Neuron (in vitro differentiated cells): ENCODE results near the gene SPINK8.
"Not testable (repeated sequence)": the region's sequence is repeated elsewhere in the genome, so short reads cannot be mapped to it uniquely, and the experiment has no call there.

Experiments used
- H2AFZ ChIP-seq: one replicate; pipeline ENCODE4 v1.6.1; 2013; ENCODE audit warnings: low read depth, mild to moderate bottlenecking, inconsistent platforms, low read length, moderate library complexity
- H3K27me3 ChIP-seq: one replicate; pipeline ENCODE4 v1.6.1; 2013; ENCODE audit warnings: low read length; ENCODE audit not compliant: insufficient read depth
- H3K36me3 ChIP-seq: one replicate; pipeline ENCODE4 v1.6.1; 2013; ENCODE audit warnings: low read length; ENCODE audit not compliant: insufficient read depth
- H3K4me1 ChIP-seq: one replicate; pipeline ENCODE4 v1.6.1; 2013; ENCODE audit warnings: low read length; ENCODE audit not compliant: insufficient read depth
- H3K4me3 ChIP-seq: 2 replicates; pipeline ENCODE4 v1.5.1; 2013; ENCODE audit warnings: mild to moderate bottlenecking, low read length, moderate library complexity
- H3K9me3 ChIP-seq: one replicate; pipeline ENCODE4 v1.6.1; 2013; ENCODE audit warnings: low read length

SPINK8 gene

GRCh38 chr3:48333346-48334245 lies at the start of gene SPINK8:
Gene SPINK8 (minus strand): TSS chr3:48333661. CDS start chr3:48328341, 5,320 bp downstream.
- not testable (repeated sequence) for H3K36me3 ChIP-seq

DNA sequence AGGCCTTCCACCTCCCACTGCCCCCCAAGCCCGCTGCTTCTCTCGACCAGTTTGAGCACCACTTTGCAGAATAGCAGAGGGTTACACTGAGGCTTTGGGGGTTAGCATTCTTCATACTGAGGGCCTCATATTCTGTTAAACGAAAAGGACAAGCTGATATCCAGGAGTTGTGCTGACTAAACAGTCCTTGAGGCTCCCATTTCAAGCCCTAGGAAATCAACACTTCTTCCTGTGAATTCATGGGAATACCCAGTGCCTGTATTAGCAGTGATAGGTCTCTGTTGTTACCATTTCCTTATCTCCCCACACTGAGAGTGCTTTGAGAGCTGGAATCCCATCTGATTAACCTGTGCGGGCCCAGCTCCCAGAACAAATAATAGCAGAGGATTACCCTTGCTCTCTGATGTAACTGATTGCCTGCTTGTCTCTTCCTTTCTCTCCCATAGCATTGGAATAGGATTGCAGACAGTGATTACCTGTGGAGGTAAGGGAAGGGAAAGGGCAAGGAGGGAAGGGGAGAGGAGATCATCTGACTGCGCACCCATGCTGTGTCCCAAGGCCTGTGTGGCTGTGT lies 39.5 kb upstream of the SPINK8 start:
- Histone ChIP-seq H3K27me3 (peaks cover 2% of the 10 kb centered on the region), H2AFZ (no peak overlapping the region), H3K4me1 (no peaks in the 10 kb centered on the region), H3K9me3 (no peaks in the 10 kb centered on the region), H3K36me3 (no peaks in the 10 kb centered on the region), H3K4me3 (no peak overlapping the region)

More at GRCh38 chr3:48333346-48334245, at the start of gene SPINK8:
- H3K9me3 ChIP-seq, H2AFZ ChIP-seq, H3K4me3 ChIP-seq, H3K27me3 ChIP-seq, H3K4me1 ChIP-seq: not testable (repeated sequence)

DNA sequence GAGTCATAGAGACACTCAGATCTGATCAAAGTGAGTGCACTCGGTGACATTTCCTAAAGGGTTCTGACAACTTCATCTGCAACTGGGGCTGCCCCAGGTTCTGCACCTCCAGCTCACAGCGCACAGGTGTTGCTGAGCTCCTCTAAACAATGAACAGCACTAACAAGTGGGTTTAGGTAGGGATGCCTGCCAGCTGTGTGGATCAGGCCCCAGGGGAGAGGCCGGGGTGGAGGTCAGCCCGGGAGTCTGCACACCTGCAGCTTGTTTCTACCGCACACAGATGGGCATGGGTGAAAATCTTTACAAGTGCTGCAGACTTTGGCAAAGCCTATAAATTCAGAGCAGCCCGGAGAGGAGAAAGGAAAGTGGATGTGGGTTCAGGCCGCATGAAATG lies 38.9 kb upstream of the SPINK8 start:
- H3K27me3 ChIP-seq, result no peaks in the 10 kb centered on the region
- H3K9me3 ChIP-seq, result no peaks in the 10 kb centered on the region
- no peak overlapping the region for H3K4me3 ChIP-seq
- H3K36me3 ChIP-seq, result no peaks in the 10 kb centered on the region
- no peak overlapping the region for H2AFZ ChIP-seq
- H3K4me1 ChIP-seq, result no peaks in the 10 kb centered on the region

- H3K9me3 ChIP-seq, result no peaks in the 10 kb centered on the region
- no peaks in the 10 kb centered on the region for H3K4me1 ChIP-seq
- H3K4me3 ChIP-seq, result no peak within 1 kb of the TSS
- no peaks in the 10 kb centered on the region for H3K27me3 ChIP-seq
- no peaks in the 10 kb centered on the region for H3K36me3 ChIP-seq
- H2AFZ ChIP-seq, result no peak within 1 kb of the TSS
Observed at GRCh38 chr3:48371651-48372376, 38.4 kb upstream of the SPINK8 start, which contains the start of gene FBXW12. Gene FBXW12 (plus strand): TSS chr3:48372219. CDS start chr3:48372768, 549 bp downstream.

- no peaks in the 10 kb centered on the region for H3K4me1 ChIP-seq
- no peak overlapping the region for H2AFZ ChIP-seq
- no peaks in the 10 kb centered on the region for H3K9me3 ChIP-seq
- no peaks in the 10 kb centered on the region for H3K27me3 ChIP-seq
- H3K36me3 ChIP-seq, result no peaks in the 10 kb centered on the region
- no peak overlapping the region for H3K4me3 ChIP-seq
Observed at GRCh38 chr3:48370333-48370713, 36.9 kb upstream of the SPINK8 start.

- Histone ChIP-seq H3K4me3 (no peak overlapping the region), H3K9me3 (no peaks in the 10 kb centered on the region), H3K4me1 (no peaks in the 10 kb centered on the region), H3K27me3 (no peaks in the 10 kb centered on the region), H2AFZ (no peak overlapping the region), H3K36me3 (no peaks in the 10 kb centered on the region)
Observed at GRCh38 chr3:48369693-48370332, 36.4 kb upstream of the SPINK8 start.

GRCh38 chr3:48367201-48367600 lies 33.7 kb upstream of the SPINK8 start:
- Histone ChIP-seq H2AFZ (no peak overlapping the region), H3K36me3 (no peaks in the 10 kb centered on the region), H3K27me3 (no peaks in the 10 kb centered on the region), H3K9me3 (no peaks in the 10 kb centered on the region), H3K4me3 (no peak overlapping the region), H3K4me1 (no peaks in the 10 kb centered on the region)

DNA sequence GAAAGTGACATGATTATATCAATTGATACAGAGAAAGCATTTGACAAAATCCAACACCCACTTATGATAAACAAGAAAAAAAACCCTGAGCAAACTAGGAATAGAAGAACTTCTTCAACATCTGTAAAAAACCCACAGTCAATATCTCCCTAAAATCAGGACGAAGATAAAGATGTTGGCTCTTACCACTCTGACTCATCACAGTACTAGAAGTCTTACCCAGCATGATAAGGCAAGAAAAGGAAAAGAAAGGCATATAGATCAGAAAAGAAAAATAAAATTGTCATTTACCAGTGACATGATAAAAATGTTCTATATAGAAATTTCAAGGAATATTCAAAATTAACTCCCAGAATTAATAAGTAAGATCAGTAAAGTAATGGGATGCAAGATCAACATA lies 31.4 kb upstream of the SPINK8 start:
- Histone ChIP-seq H3K9me3 (no peaks in the 10 kb centered on the region), H2AFZ (no peak overlapping the region), H3K4me3 (no peak overlapping the region), H3K27me3 (no peaks in the 10 kb centered on the region), H3K4me1 (no peaks in the 10 kb centered on the region), H3K36me3 (no peaks in the 10 kb centered on the region)

DNA sequence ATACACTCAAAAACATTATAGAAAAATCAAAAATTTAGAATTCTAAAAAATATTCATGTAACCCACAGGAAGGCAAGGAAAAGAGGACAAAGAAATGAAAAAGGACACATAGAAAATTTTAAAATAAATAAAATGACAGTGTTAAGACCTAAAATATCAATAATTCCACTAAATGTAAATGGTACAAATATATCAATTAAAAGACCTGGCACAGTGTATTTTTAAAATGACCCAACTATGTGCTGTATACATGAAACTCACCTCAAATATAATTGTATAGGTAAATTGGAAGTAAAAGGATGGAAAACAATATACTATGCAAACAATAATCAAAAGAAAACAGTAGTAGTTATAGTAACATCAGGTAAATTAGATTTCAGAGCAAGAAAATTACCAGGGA lies 28.5 kb upstream of the SPINK8 start:
- Histone ChIP-seq H3K9me3 (no peaks in the 10 kb centered on the region), H3K4me1 (no peaks in the 10 kb centered on the region), H3K27me3 (no peaks in the 10 kb centered on the region), H3K36me3 (no peaks in the 10 kb centered on the region), H3K4me3 (no peak overlapping the region), H2AFZ (no peak overlapping the region)

DNA sequence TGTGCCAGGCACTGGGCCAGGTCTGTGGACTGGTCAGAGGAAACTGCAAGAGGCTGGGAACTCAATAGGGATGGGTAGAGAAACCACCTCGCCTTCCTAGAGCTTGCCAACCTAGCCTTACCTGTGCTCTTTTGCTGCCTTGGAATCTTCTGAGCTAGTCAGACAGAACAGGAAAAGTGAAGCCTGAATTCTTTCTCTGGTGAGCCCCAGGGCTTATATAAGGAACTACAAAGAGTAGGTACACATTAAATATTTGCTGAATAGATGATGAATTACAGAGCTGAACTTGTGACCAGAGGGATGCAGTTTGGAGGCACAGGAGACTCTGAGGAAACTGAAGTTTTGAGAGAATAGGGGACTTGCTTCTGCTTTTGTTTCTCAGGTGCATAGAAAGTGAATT lies 23.0 kb upstream of the SPINK8 start:
- no peaks in the 10 kb centered on the region for H3K4me1 ChIP-seq
- no peaks in the 10 kb centered on the region for H3K9me3 ChIP-seq
- no peak overlapping the region for H2AFZ ChIP-seq
- H3K27me3 ChIP-seq, result no peaks in the 10 kb centered on the region
- no peaks in the 10 kb centered on the region for H3K36me3 ChIP-seq
- H3K4me3 ChIP-seq, result no peak overlapping the region

GRCh38 chr3:48353987-48354386 lies 20.5 kb upstream of the SPINK8 start:
- H3K4me1 ChIP-seq, result no peaks in the 10 kb centered on the region
- H2AFZ ChIP-seq, result no peak overlapping the region
- no peak overlapping the region for H3K4me3 ChIP-seq
- H3K27me3 ChIP-seq, result no peaks in the 10 kb centered on the region
- H3K9me3 ChIP-seq, result no peaks in the 10 kb centered on the region
- H3K36me3 ChIP-seq, result no peaks in the 10 kb centered on the region

- no peaks in the 10 kb centered on the region for H3K27me3 ChIP-seq
- no peaks in the 10 kb centered on the region for H3K9me3 ChIP-seq
- H3K36me3 ChIP-seq, result no peaks in the 10 kb centered on the region
- H3K4me3 ChIP-seq, result no peak overlapping the region
- no peaks in the 10 kb centered on the region for H3K4me1 ChIP-seq
- no peak overlapping the region for H2AFZ ChIP-seq
Observed at GRCh38 chr3:48352546-48352945, 19.1 kb upstream of the SPINK8 start.

GRCh38 chr3:48347500-48347899 lies 14.0 kb upstream of the SPINK8 start:
- Histone ChIP-seq H3K4me1 (no peaks in the 10 kb centered on the region), H3K36me3 (no peaks in the 10 kb centered on the region), H3K27me3 (no peaks in the 10 kb centered on the region), H2AFZ (no peak overlapping the region), H3K4me3 (no peak overlapping the region), H3K9me3 (no peaks in the 10 kb centered on the region)
